ENCODE results near the gene CCSER2. TPM values are rescaled to one million over a fixed set of nuclear protein-coding genes. Genes with fewer than 3 reads are reported as not detected.
A peak's percentile ranks its signal among the peaks of the same experiment; 100 is the strongest.
"Not testable (repeated sequence)": the region's sequence is repeated elsewhere in the genome, so short reads cannot be mapped to it uniquely, and the experiment has no call there.

The CCSER2 gene
- total RNA-seq, 1 donor = 40.8 TPM

- no peak for TF ChIP-seq CTCF (IDR thresholded peaks at IDR 0.05; ENCODE audit: insufficient read depth, low read length)
- DNase-seq (ENCODE audit: low read depth) = no peak
- H3K4me3 ChIP-seq (ENCODE audit: low read depth, low read length) = no peak overlapping the region
Observed at GRCh38 chr10:84407388-84408049, 79.1 kb downstream of the CCSER2 start.

- no peak for DNase-seq (ENCODE audit: low read depth)
- TF ChIP-seq CTCF (IDR thresholded peaks at IDR 0.05; ENCODE audit: insufficient read depth, low read length) = no peak
Observed at GRCh38 chr10:84412482-84412881, 84.1 kb downstream of the CCSER2 start.

GRCh38 chr10:84414110-84414509 is 85.7 kb downstream of the CCSER2 start:
- DNase-seq (ENCODE audit: low read depth) = not testable (repeated sequence)

More at GRCh38 chr10:84412482-84412881, 84.1 kb downstream of the CCSER2 start:
- H3K4me3 ChIP-seq (ENCODE audit: low read depth, low read length) = no peak overlapping the region

GRCh38 chr10:84415539-84416244 is 87.3 kb downstream of the CCSER2 start:
- no peak overlapping the region for H3K4me3 ChIP-seq (ENCODE audit: low read depth, low read length)
- TF ChIP-seq CTCF (IDR thresholded peaks at IDR 0.05; ENCODE audit: insufficient read depth, low read length) = no peak
- DNase-seq (ENCODE audit: low read depth) = no peak

More at GRCh38 chr10:84414110-84414509, 85.7 kb downstream of the CCSER2 start:
- not testable (repeated sequence) for H3K4me3 ChIP-seq (ENCODE audit: low read depth, low read length)

GRCh38 chr10:84416245-84416555 is 87.8 kb downstream of the CCSER2 start:
- no peak for TF ChIP-seq CTCF (IDR thresholded peaks at IDR 0.05; ENCODE audit: insufficient read depth, low read length)
- DNase-seq (ENCODE audit: low read depth) = no peak
- no peak overlapping the region for H3K4me3 ChIP-seq (ENCODE audit: low read depth, low read length)

- no peak for TF ChIP-seq CTCF (IDR thresholded peaks at IDR 0.05; ENCODE audit: insufficient read depth, low read length)
Observed at GRCh38 chr10:84423719-84424118, 95.3 kb downstream of the CCSER2 start.

GRCh38 chr10:84424731-84425167 is 96.4 kb downstream of the CCSER2 start:
- peak overlapping the region; percentile 49 for H3K4me3 ChIP-seq (ENCODE audit: low read depth, low read length)
- peak; percentile 96 for DNase-seq (ENCODE audit: low read depth)
- no peak for TF ChIP-seq CTCF (IDR thresholded peaks at IDR 0.05; ENCODE audit: insufficient read depth, low read length)

More at GRCh38 chr10:84423719-84424118, 95.3 kb downstream of the CCSER2 start:
- DNase-seq (ENCODE audit: low read depth) = no peak
- no peak overlapping the region for H3K4me3 ChIP-seq (ENCODE audit: low read depth, low read length)
